ENCODE results near the gene ZNF664. TPM values are rescaled to one million over a fixed set of nuclear protein-coding genes. Genes with fewer than 3 reads are reported as not detected.

ZNF664 gene
- 44.5 to 66.0 TPM (median 62.1 TPM) in 5 replicates for total RNA-seq (2022; extraction: Qiagen RNA extraction; ENCODE audit: low read depth)

GRCh38 chr12:123972457-123973401 is at the start of gene ZNF664, which contains the start of gene CCDC92:
TSS of gene ZNF664 (plus strand) at chr12:123973215. CDS start at chr12:124012145, 38,930 bp downstream.
TSS of gene CCDC92 (minus strand) at chr12:123972831. CDS start at chr12:123944305, 28,526 bp downstream.

Other genes starting within 250 kb of the ZNF664 start
- 0.17 to 0.35 TPM (median 0.21 TPM) in 5 replicates for gene DNAH10, start 210.9 kb upstream of the ZNF664 start, total RNA-seq (2022; extraction: Qiagen RNA extraction; ENCODE audit: low read depth)
- gene CCDC92, start 384 bp upstream of the ZNF664 start, total RNA-seq (2022; extraction: Qiagen RNA extraction; ENCODE audit: low read depth) = 17.2 to 25.6 TPM (median 22.9 TPM) in 5 replicates

Measured in A549 treated with RU486 at 1 μM for 4 hours (cell line).